ENCODE results near the gene RYR3. TPM values are rescaled to one million over a fixed set of nuclear protein-coding genes. Genes with fewer than 3 reads are reported as not detected.

RYR3 gene
- total RNA-seq, 5 donors from 2014 or later (not counting 1 experiment from before 2014, with no cell fraction given): 0.03 to 0.07 (median 0.04) TPM; not detected in 1

- Histone ChIP-seq H3K27ac (ENCODE audit: low read length) (no peak overlapping the region), H3K4me1 (ENCODE audit: control insufficient read depth in 1 of 2, extremely low read depth in 1 of 2, insufficient read depth in 2 of 2, low read length in 2 of 2) (no peaks in the 10 kb centered on the region), H3K27me3 (replicated peaks in 1 of 2; ENCODE audit: control insufficient read depth in 2 of 2, extremely low read depth in 1 of 2, insufficient read depth in 2 of 2, low read length in 1 of 2) (peaks cover 0 to 11% of the 10 kb centered on the region in 2 experiments), H3K9me3 (no peaks in the 10 kb centered on the region), H3K36me3 (ENCODE audit: control insufficient read depth in 2 of 2, extremely low read depth in 1 of 2, insufficient read depth in 1 of 2, low read length in 1 of 2) (no peaks in the 10 kb centered on the region), H3K4me3 (ENCODE audit: control insufficient read depth in 1 of 2, extremely low read depth in 1 of 2, low read length in 1 of 2) (no peak overlapping the region)
- Mint-ChIP-seq H3K27ac (no peak overlapping the region), H3K36me3 (no peaks in the 10 kb centered on the region), H3K9me3 (no peaks in the 10 kb centered on the region), H3K4me3 (no peak overlapping the region), H3K27me3 (peaks cover 3 to 24% of the 10 kb centered on the region in 2 donors), H3K4me1 (peaks cover 0 to 4% (median 0%) of the 10 kb centered on the region in 3 donors)
- WGBS (ENCODE audit: insufficient coverage): 57% methylated on average over 1 of the region's 6 CpGs
- ATAC-seq (replicated peaks in 1 of 4) (no peak), DNase-seq (no peak)
- ChIA-PET CTCF (no interaction called here), POLR2A (no interaction called here)
Observed at GRCh38 chr15:33698126-33698525, 387.4 kb downstream of the RYR3 start.

- H3K27me3 Mint-ChIP-seq: peaks cover 3 to 17% of the 10 kb centered on the region in 2 donors
- Histone ChIP-seq H3K4me1 (ENCODE audit: control insufficient read depth in 1 of 2, extremely low read depth in 1 of 2, insufficient read depth in 2 of 2, low read length in 2 of 2) (no peaks in the 10 kb centered on the region), H3K27ac (ENCODE audit: low read length) (no peak overlapping the region), H3K4me3 (ENCODE audit: control insufficient read depth in 1 of 2, extremely low read depth in 1 of 2, low read length in 1 of 2) (no peak overlapping the region), H3K36me3 (ENCODE audit: control insufficient read depth in 2 of 2, extremely low read depth in 1 of 2, insufficient read depth in 1 of 2, low read length in 1 of 2) (no peaks in the 10 kb centered on the region), H3K9me3 (no peaks in the 10 kb centered on the region), H3K27me3 (replicated peaks in 1 of 2; ENCODE audit: control insufficient read depth in 2 of 2, extremely low read depth in 1 of 2, insufficient read depth in 2 of 2, low read length in 1 of 2) (peaks cover 0 to 11% of the 10 kb centered on the region in 2 experiments)
- H3K9me3 Mint-ChIP-seq: no peaks in the 10 kb centered on the region
- POLR2A ChIA-PET: no interaction called here
- no peak for DNase-seq
- H3K27ac Mint-ChIP-seq: no peak overlapping the region
- 67% methylated on average over 1 of the region's 2 CpGs for WGBS (ENCODE audit: insufficient coverage)
- ATAC-seq (replicated peaks in 1 of 4): no peak
- CTCF ChIA-PET: no interaction called here
- H3K36me3 Mint-ChIP-seq: no peaks in the 10 kb centered on the region
- no peak overlapping the region for H3K4me3 Mint-ChIP-seq
- H3K4me1 Mint-ChIP-seq: peaks cover 0 to 4% (median 0%) of the 10 kb centered on the region in 3 donors
Observed at GRCh38 chr15:33699145-33699544, 388.4 kb downstream of the RYR3 start.

DNA sequence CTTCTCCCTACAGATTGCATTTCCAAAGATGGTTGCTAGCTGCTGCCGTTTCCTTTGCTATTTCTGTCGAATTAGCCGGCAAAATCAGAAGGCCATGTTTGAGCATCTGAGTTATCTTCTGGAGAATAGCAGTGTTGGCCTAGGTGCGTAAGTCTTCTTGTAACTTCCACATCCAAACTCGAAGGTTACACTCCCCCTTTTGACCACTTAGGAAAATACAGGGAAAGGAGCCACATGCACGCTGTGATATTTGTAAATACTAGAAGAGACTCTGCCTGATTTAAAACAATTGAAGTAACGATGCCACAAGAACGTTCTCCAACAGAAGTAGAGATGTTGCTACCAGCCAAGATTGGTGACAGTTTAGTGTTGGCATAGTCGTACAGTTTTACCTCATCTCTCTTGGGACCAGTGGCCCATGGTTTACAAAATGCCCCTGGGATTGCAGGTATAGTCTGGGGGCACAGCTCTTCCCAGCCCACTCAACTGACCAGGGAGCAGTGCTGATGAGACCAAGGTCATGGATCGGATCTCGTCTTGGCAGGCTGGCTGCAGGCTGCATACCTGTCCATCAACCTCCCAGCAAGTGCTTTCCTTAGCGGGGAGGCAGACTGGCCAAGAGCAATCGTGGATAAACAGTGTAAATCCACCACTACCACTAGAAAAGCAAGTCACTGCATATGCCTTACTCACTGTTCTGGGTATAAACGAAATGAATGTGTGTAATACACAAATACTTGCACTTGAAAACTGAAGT lies 389.1 kb downstream of the RYR3 start:
- DNase-seq: no peak
- H3K9me3 ChIP-seq: no peaks in the 10 kb centered on the region
- ChIA-PET POLR2A (no interaction called here), CTCF (interaction anchor here (0.5 to 2.0 kb wide), 13 partner anchors 7 to 1037 kb away, joined by 3 to 10 read pairs (median 4); no protein-coding TSS in a partner anchor)
- no peak overlapping the region for H3K4me3 Mint-ChIP-seq
- H3K4me1 ChIP-seq (ENCODE audit: control insufficient read depth in 1 of 2, extremely low read depth in 1 of 2, insufficient read depth in 2 of 2, low read length in 2 of 2): no peaks in the 10 kb centered on the region
- no peaks in the 10 kb centered on the region for H3K36me3 ChIP-seq (ENCODE audit: control insufficient read depth in 2 of 2, extremely low read depth in 1 of 2, insufficient read depth in 1 of 2, low read length in 1 of 2)
- peaks cover 0 to 11% of the 10 kb centered on the region in 2 experiments for H3K27me3 ChIP-seq (replicated peaks in 1 of 2; ENCODE audit: control insufficient read depth in 2 of 2, extremely low read depth in 1 of 2, insufficient read depth in 2 of 2, low read length in 1 of 2)
- H3K4me3 ChIP-seq (ENCODE audit: control insufficient read depth in 1 of 2, extremely low read depth in 1 of 2, low read length in 1 of 2): no peak overlapping the region
- H3K27me3 Mint-ChIP-seq: peaks cover 3 to 17% of the 10 kb centered on the region in 2 donors
- 80% methylated on average over 5 of the region's 14 CpGs for WGBS (ENCODE audit: insufficient coverage)
- H3K9me3 Mint-ChIP-seq: no peaks in the 10 kb centered on the region
- H3K27ac ChIP-seq (ENCODE audit: low read length): no peak overlapping the region
- H3K4me1 Mint-ChIP-seq: peaks cover 0 to 4% (median 0%) of the 10 kb centered on the region in 3 donors
- no peak overlapping the region for H3K27ac Mint-ChIP-seq
- H3K36me3 Mint-ChIP-seq: no peaks in the 10 kb centered on the region
- ATAC-seq (replicated peaks in 1 of 4): no peak

GRCh38 chr15:33700695-33701303 lies 390.0 kb downstream of the RYR3 start:
- Mint-ChIP-seq H3K27ac (no peak overlapping the region), H3K4me1 (peaks cover 0 to 4% (median 0%) of the 10 kb centered on the region in 3 donors), H3K4me3 (no peak overlapping the region), H3K36me3 (no peaks in the 10 kb centered on the region), H3K9me3 (no peaks in the 10 kb centered on the region), H3K27me3 (peaks cover 3 to 17% of the 10 kb centered on the region in 2 donors)
- CTCF ChIA-PET: interaction anchor here (0.5 to 2.0 kb wide), 17 partner anchors 8 to 1038 kb away, joined by 3 to 10 read pairs (median 4); no protein-coding TSS in a partner anchor
- peak; percentile 52 to 70 (median 60) for ATAC-seq (replicated peaks in 1 of 4)
- no peak overlapping the region for H3K27ac ChIP-seq (ENCODE audit: low read length)
- POLR2A ChIA-PET: no interaction called here
- 22% methylated on average over 17 of the region's 19 CpGs for WGBS (ENCODE audit: insufficient coverage)
- DNase-seq: peak in 34 of 35 experiments; percentile 8 to 72 (median 40)
- H3K27me3 ChIP-seq (replicated peaks in 1 of 2; ENCODE audit: control insufficient read depth in 2 of 2, extremely low read depth in 1 of 2, insufficient read depth in 2 of 2, low read length in 1 of 2): peaks cover 0 to 11% of the 10 kb centered on the region in 2 experiments
- no peaks in the 10 kb centered on the region for H3K9me3 ChIP-seq
- no peaks in the 10 kb centered on the region for H3K36me3 ChIP-seq (ENCODE audit: control insufficient read depth in 2 of 2, extremely low read depth in 1 of 2, insufficient read depth in 1 of 2, low read length in 1 of 2)
- H3K4me1 ChIP-seq (ENCODE audit: control insufficient read depth in 1 of 2, extremely low read depth in 1 of 2, insufficient read depth in 2 of 2, low read length in 2 of 2): no peaks in the 10 kb centered on the region
- H3K4me3 ChIP-seq (ENCODE audit: control insufficient read depth in 1 of 2, extremely low read depth in 1 of 2, low read length in 1 of 2): no peak overlapping the region

DNA sequence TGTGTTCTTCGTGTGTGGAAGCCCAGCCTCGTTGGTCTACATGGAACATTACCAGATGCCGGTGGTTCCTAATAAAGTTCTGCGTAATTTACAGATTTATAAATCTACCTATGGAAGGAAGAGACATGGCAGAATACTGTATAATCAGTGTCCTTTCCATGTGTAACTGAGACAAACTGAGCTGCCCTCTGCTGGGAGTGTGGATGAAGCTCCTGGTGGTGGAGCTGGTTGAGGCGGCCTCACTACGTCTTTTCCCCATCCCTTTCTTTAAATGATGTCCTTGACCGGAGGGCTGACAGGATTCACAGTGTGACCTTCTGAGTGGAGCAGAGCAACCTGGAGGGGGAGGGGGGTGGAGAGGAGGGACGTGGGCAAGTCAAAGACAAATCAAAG lies 390.5 kb downstream of the RYR3 start:
- ATAC-seq (replicated peaks in 1 of 4) (no peak), DNase-seq (no peak)
- no peaks in the 10 kb centered on the region for H3K36me3 ChIP-seq (ENCODE audit: control insufficient read depth in 2 of 2, extremely low read depth in 1 of 2, insufficient read depth in 1 of 2, low read length in 1 of 2)
- no peaks in the 10 kb centered on the region for H3K9me3 Mint-ChIP-seq
- H3K4me3 Mint-ChIP-seq: no peak overlapping the region
- ChIA-PET POLR2A (no interaction called here), CTCF (interaction anchor here (0.6 to 2.0 kb wide), 13 partner anchors 8 to 1039 kb away, joined by 3 to 10 read pairs (median 4); no protein-coding TSS in a partner anchor)
- 83% methylated on average over 1 of the region's 8 CpGs for WGBS (ENCODE audit: insufficient coverage)
- H3K4me3 ChIP-seq (ENCODE audit: control insufficient read depth in 1 of 2, extremely low read depth in 1 of 2, low read length in 1 of 2): no peak overlapping the region
- H3K27me3 Mint-ChIP-seq: peaks cover 3 to 17% of the 10 kb centered on the region in 2 donors
- H3K9me3 ChIP-seq: no peaks in the 10 kb centered on the region
- peaks cover 0 to 7% of the 10 kb centered on the region in 2 experiments for H3K27me3 ChIP-seq (replicated peaks in 1 of 2; ENCODE audit: control insufficient read depth in 2 of 2, extremely low read depth in 1 of 2, insufficient read depth in 2 of 2, low read length in 1 of 2)
- H3K36me3 Mint-ChIP-seq: no peaks in the 10 kb centered on the region
- H3K27ac ChIP-seq (ENCODE audit: low read length): no peak overlapping the region
- no peaks in the 10 kb centered on the region for H3K4me1 ChIP-seq (ENCODE audit: control insufficient read depth in 1 of 2, extremely low read depth in 1 of 2, insufficient read depth in 2 of 2, low read length in 2 of 2)
- H3K27ac Mint-ChIP-seq: no peak overlapping the region
- H3K4me1 Mint-ChIP-seq: peaks cover 0 to 4% (median 0%) of the 10 kb centered on the region in 3 donors

- WGBS (ENCODE audit: insufficient coverage): no CpG with 5 or more reads among the region's 5 CpGs
- Mint-ChIP-seq H3K9me3 (peaks cover 2 to 8% (median 7%) of the 10 kb centered on the region in 3 donors), H3K4me3 (no peak overlapping the region), H3K4me1 (no peaks in the 10 kb centered on the region), H3K27ac (no peak overlapping the region), H3K27me3 (peaks cover 0 to 1% of the 10 kb centered on the region in 2 donors), H3K36me3 (no peaks in the 10 kb centered on the region)
- Histone ChIP-seq H3K27me3 (replicated peaks in 1 of 2; ENCODE audit: control insufficient read depth in 2 of 2, extremely low read depth in 1 of 2, insufficient read depth in 2 of 2, low read length in 1 of 2) (no peaks in the 10 kb centered on the region), H3K4me1 (ENCODE audit: control insufficient read depth in 1 of 2, extremely low read depth in 1 of 2, insufficient read depth in 2 of 2, low read length in 2 of 2) (no peaks in the 10 kb centered on the region), H3K27ac (ENCODE audit: low read length) (no peak overlapping the region), H3K9me3 (no peaks in the 10 kb centered on the region), H3K36me3 (ENCODE audit: control insufficient read depth in 2 of 2, extremely low read depth in 1 of 2, insufficient read depth in 1 of 2, low read length in 1 of 2) (no peaks in the 10 kb centered on the region), H3K4me3 (ENCODE audit: control insufficient read depth in 1 of 2, extremely low read depth in 1 of 2, low read length in 1 of 2) (no peak overlapping the region)
- ChIA-PET POLR2A (no interaction called here), CTCF (interaction anchor here in 1 of 2 donors (0.6 kb wide), 1 partner anchor 38 kb away, joined by 3 read pairs; no protein-coding TSS in a partner anchor)
- ATAC-seq (replicated peaks in 1 of 4) (no peak), DNase-seq (no peak)
Observed at GRCh38 chr15:33706173-33706572, 395.4 kb downstream of the RYR3 start.
